Vagina (tissue), 2 donors: ENCODE results near the gene VILL.

Experiments
- POLR2A ChIP-seq, 2 donors: fragments of 450-650 bp; IDR thresholded peaks; one replicate each; pipeline ENCODE4 v1.6.1; 2017; ENCODE audit warnings: antibody characterized with exemption in 2 of 2, mild to moderate bottlenecking in 2 of 2, moderate library complexity in 2 of 2
- TF ChIP-seq, protein P1 (sequence below), 3 experiments: fragments of 450-650 bp in 2 of 3; fragments of 200-600 bp in 1 of 3; sonication (generic) in 1 of 3; IDR thresholded peaks; one replicate each; pipeline ENCODE4 v1.5.1; 2017 to 2019; ENCODE audit warnings: antibody characterized with exemption in 3 of 3, mild to moderate bottlenecking in 2 of 3, moderate library complexity in 2 of 3

DNA sequence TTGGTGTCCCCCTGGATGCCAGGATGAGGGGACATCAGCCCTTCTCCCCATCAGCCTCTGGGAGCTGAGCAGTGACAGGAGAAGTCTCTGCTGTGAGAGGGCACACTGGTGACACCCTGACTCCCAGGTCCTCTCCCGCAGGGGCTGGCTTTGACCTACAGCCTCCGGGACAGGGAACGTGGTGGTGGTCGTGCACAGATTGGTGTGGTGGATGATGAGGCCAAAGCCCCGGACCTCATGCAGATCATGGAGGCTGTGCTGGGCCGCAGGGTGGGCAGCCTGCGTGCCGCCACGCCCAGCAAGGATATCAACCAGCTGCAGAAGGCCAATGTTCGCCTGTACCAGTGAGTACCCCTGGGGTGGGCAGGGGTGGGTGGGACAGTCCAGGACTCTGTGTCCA lies 6.8 kb downstream of the VILL start:
- no peak for TF ChIP-seq POLR2A (IDR thresholded peaks at IDR 0.05)
- TF ChIP-seq, protein P1, sequence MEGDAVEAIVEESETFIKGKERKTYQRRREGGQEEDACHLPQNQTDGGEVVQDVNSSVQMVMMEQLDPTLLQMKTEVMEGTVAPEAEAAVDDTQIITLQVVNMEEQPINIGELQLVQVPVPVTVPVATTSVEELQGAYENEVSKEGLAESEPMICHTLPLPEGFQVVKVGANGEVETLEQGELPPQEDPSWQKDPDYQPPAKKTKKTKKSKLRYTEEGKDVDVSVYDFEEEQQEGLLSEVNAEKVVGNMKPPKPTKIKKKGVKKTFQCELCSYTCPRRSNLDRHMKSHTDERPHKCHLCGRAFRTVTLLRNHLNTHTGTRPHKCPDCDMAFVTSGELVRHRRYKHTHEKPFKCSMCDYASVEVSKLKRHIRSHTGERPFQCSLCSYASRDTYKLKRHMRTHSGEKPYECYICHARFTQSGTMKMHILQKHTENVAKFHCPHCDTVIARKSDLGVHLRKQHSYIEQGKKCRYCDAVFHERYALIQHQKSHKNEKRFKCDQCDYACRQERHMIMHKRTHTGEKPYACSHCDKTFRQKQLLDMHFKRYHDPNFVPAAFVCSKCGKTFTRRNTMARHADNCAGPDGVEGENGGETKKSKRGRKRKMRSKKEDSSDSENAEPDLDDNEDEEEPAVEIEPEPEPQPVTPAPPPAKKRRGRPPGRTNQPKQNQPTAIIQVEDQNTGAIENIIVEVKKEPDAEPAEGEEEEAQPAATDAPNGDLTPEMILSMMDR (IDR thresholded peaks at IDR 0.05) = no peak
